ENCODE data around the gene C16orf54.
"Not testable (repeated sequence)": the region's sequence is repeated elsewhere in the genome, so short reads cannot be mapped to it uniquely, and the experiment has no call there.

C16orf54 gene

DNA sequence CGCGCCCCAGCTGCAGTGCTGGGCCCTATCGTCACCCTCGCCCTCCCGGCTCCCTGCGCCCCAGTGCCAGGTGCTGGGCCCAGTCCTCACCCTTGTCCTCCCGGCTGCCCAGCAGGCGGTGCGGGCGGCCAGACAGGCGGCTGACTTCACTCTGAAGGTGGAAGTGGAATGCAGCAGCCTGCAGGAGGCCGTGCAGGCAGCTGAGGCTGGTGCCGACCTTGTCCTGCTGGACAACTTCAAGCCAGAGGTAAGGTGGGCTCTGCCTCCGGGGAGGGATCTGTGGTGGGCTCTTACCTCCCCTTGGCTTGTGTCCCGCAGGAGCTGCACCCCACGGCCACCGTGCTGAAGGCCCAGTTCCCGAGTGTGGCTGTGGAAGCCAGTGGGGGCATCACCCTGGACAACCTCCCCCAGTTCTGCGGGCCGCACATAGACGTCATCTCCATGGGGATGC lies 48.9 kb downstream of the C16orf54 start:
- H3K27me3 Mint-ChIP-seq = no peaks in the 10 kb centered on the region
- H3K9me3 Mint-ChIP-seq = no peaks in the 10 kb centered on the region
- H3K4me3 Mint-ChIP-seq = no peak overlapping the region
- H3K4me1 Mint-ChIP-seq (ENCODE audit: low read depth) = peaks cover 15% of the 10 kb centered on the region
- H3K27ac Mint-ChIP-seq = no peak overlapping the region
- no peaks in the 10 kb centered on the region for H3K36me3 Mint-ChIP-seq (ENCODE audit: low read depth)

DNA sequence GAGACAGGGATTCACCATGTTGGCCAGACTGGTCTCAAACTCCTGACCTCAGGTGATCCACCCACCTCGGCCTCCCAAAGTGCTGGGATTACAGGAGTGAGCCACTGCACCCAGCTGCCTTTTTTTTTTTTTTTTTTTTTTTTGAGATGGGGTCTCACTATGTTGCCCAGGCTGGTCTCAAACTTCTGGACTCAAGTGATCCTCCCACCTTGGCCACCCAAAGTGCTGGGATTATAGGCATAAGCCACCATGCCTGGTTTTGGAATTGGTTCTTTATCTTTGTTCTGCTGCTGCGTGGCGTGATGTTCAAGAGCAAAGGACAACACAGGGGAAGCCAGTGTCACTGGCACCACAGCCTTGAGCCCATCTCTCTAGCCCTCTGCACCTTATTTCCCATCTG lies 50.1 kb downstream of the C16orf54 start:
- H3K27me3 Mint-ChIP-seq; H3K36me3 Mint-ChIP-seq (ENCODE audit: low read depth); H3K9me3 Mint-ChIP-seq; H3K27ac Mint-ChIP-seq; H3K4me1 Mint-ChIP-seq (ENCODE audit: low read depth); H3K4me3 Mint-ChIP-seq: not testable (repeated sequence)

- H3K4me1 Mint-ChIP-seq (ENCODE audit: low read depth) = peaks cover 4% of the 10 kb centered on the region
- no peak overlapping the region for H3K4me3 Mint-ChIP-seq
- H3K9me3 Mint-ChIP-seq = no peaks in the 10 kb centered on the region
- H3K27me3 Mint-ChIP-seq = no peaks in the 10 kb centered on the region
- no peaks in the 10 kb centered on the region for H3K36me3 Mint-ChIP-seq (ENCODE audit: low read depth)
- no peak overlapping the region for H3K27ac Mint-ChIP-seq
These were observed 51.2 kb downstream of the C16orf54 start for GRCh38 chr16:29694384-29695195.

DNA sequence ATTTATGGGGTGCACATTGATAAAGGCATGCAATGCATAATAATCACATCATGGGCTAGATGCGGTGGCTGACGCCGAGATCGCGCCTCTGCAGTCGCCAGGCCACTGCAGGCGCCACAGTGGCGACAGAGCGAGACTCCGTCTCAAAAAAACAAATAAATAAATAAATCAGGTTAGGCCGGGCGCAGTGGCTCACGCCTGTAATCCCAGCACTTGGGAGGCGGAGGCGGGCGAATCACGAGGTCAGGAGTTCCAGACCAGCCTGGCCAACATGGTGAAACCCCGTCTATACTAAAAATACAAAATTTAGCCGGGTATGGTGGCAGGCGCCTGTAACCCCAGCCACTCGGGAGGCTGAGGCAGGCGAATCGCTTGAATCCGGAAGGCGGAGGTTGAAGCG lies 53.2 kb downstream of the C16orf54 start:
- H3K9me3 Mint-ChIP-seq; H3K36me3 Mint-ChIP-seq (ENCODE audit: low read depth); H3K4me3 Mint-ChIP-seq; H3K27me3 Mint-ChIP-seq; H3K27ac Mint-ChIP-seq: not testable (repeated sequence)
- H3K4me1 Mint-ChIP-seq (ENCODE audit: low read depth) = peaks cover 10% of the 10 kb centered on the region
